Measurements from ENCODE around the gene KCNQ1OT1.

The KCNQ1OT1 gene

GRCh38 chr11:2725368-2726300 lies 25.8 kb upstream of the KCNQ1OT1 start:
- Histone ChIP-seq H3K9ac (ENCODE audit: low read depth, low read length) (no peak overlapping the region), H3K4me3 (ENCODE audit: low read length) (no peak overlapping the region), H3K27ac (ENCODE audit: low read length) (no peak overlapping the region), H3K4me1 (ENCODE audit: insufficient read depth, low read length) (peaks cover 11% of the 10 kb centered on the region), H3K36me3 (ENCODE audit: insufficient read depth, low read depth, low read length) (no peaks in the 10 kb centered on the region), H3K27me3 (ENCODE audit: insufficient read depth, low read length) (peaks cover 98% of the 10 kb centered on the region), H3K9me3 (ENCODE audit: insufficient read depth, low read depth, low read length) (no peaks in the 10 kb centered on the region)

GRCh38 chr11:2724653-2725367 lies 25.0 kb upstream of the KCNQ1OT1 start:
- H3K36me3 ChIP-seq (ENCODE audit: insufficient read depth, low read depth, low read length): no peaks in the 10 kb centered on the region
- no peak overlapping the region for H3K4me3 ChIP-seq (ENCODE audit: low read length)
- peaks cover 99% of the 10 kb centered on the region for H3K27me3 ChIP-seq (ENCODE audit: insufficient read depth, low read length)
- no peak overlapping the region for H3K9ac ChIP-seq (ENCODE audit: low read depth, low read length)
- H3K9me3 ChIP-seq (ENCODE audit: insufficient read depth, low read depth, low read length): no peaks in the 10 kb centered on the region
- no peak overlapping the region for H3K27ac ChIP-seq (ENCODE audit: low read length)
- peaks cover 13% of the 10 kb centered on the region for H3K4me1 ChIP-seq (ENCODE audit: insufficient read depth, low read length)

- no peaks in the 10 kb centered on the region for H3K9me3 ChIP-seq (ENCODE audit: insufficient read depth, low read depth, low read length)
- H3K4me3 ChIP-seq (ENCODE audit: low read length): no peak overlapping the region
- H3K27ac ChIP-seq (ENCODE audit: low read length): no peak overlapping the region
- peaks cover 99% of the 10 kb centered on the region for H3K27me3 ChIP-seq (ENCODE audit: insufficient read depth, low read length)
- peaks cover 18% of the 10 kb centered on the region for H3K4me1 ChIP-seq (ENCODE audit: insufficient read depth, low read length)
- H3K36me3 ChIP-seq (ENCODE audit: insufficient read depth, low read depth, low read length): no peaks in the 10 kb centered on the region
- no peak overlapping the region for H3K9ac ChIP-seq (ENCODE audit: low read depth, low read length)
Measured at GRCh38 chr11:2724104-2724503, 24.3 kb upstream of the KCNQ1OT1 start.

GRCh38 chr11:2722955-2723354 lies 23.2 kb upstream of the KCNQ1OT1 start:
- Histone ChIP-seq H3K27me3 (ENCODE audit: insufficient read depth, low read length) (peaks cover 99% of the 10 kb centered on the region), H3K4me3 (ENCODE audit: low read length) (no peak overlapping the region), H3K27ac (ENCODE audit: low read length) (no peak overlapping the region), H3K9me3 (ENCODE audit: insufficient read depth, low read depth, low read length) (no peaks in the 10 kb centered on the region), H3K4me1 (ENCODE audit: insufficient read depth, low read length) (peaks cover 28% of the 10 kb centered on the region), H3K36me3 (ENCODE audit: insufficient read depth, low read depth, low read length) (no peaks in the 10 kb centered on the region), H3K9ac (ENCODE audit: low read depth, low read length) (no peak overlapping the region)

GRCh38 chr11:2721210-2721916 lies 21.6 kb upstream of the KCNQ1OT1 start:
- no peak overlapping the region for H3K9ac ChIP-seq (ENCODE audit: low read depth, low read length)
- H3K36me3 ChIP-seq (ENCODE audit: insufficient read depth, low read depth, low read length): no peaks in the 10 kb centered on the region
- peaks cover 99% of the 10 kb centered on the region for H3K27me3 ChIP-seq (ENCODE audit: insufficient read depth, low read length)
- no peaks in the 10 kb centered on the region for H3K9me3 ChIP-seq (ENCODE audit: insufficient read depth, low read depth, low read length)
- peak overlapping the region; percentile 32; the same call in 1 of the 2 replicates for H3K4me3 ChIP-seq (ENCODE audit: low read length)
- no peak overlapping the region for H3K27ac ChIP-seq (ENCODE audit: low read length)
- H3K4me1 ChIP-seq (ENCODE audit: insufficient read depth, low read length): peaks cover 30% of the 10 kb centered on the region

DNA sequence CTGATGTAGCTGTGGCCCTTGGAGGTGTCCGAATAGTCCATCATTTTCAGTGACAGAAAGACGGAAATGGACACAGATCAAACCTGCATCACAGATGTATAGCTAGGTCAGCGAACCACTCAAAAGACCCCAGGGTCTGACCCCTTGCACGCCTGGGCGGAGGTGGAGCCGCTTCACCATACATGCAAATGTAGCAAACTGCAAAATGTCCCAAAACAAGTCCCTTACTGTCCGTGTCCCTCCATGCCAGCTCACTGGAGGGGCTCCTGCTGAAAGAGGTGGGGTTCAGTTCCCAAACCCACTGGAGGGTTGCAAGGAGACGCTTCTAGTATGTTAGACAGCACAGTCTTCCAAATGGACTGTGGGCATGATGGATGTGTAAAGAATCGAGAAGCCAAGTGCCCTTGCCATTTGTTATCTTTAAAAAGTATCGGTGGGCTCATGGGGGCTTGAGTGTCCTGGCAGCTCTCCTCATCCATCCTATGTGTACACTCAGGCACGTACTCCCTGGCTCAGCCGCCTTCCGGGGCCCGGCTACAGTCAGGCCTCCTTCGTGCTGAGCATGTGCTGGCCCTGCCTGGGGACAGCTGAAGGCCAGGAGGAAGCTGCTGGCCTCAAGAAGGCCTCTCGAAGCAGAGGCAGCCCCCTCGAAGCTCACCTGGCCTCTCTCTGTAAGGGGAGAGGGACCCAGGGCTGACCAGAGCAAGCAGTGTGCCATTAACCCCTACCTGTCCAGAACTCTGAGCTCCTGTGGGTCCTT lies 20.2 kb upstream of the KCNQ1OT1 start:
- Histone ChIP-seq H3K27me3 (ENCODE audit: insufficient read depth, low read length) (peaks cover 100% of the 10 kb centered on the region), H3K27ac (ENCODE audit: low read length) (no peak overlapping the region), H3K4me1 (ENCODE audit: insufficient read depth, low read length) (peaks cover 30% of the 10 kb centered on the region), H3K9me3 (ENCODE audit: insufficient read depth, low read depth, low read length) (no peaks in the 10 kb centered on the region), H3K9ac (ENCODE audit: low read depth, low read length) (no peak overlapping the region), H3K4me3 (ENCODE audit: low read length) (no peak overlapping the region), H3K36me3 (ENCODE audit: insufficient read depth, low read depth, low read length) (no peaks in the 10 kb centered on the region)

DNA sequence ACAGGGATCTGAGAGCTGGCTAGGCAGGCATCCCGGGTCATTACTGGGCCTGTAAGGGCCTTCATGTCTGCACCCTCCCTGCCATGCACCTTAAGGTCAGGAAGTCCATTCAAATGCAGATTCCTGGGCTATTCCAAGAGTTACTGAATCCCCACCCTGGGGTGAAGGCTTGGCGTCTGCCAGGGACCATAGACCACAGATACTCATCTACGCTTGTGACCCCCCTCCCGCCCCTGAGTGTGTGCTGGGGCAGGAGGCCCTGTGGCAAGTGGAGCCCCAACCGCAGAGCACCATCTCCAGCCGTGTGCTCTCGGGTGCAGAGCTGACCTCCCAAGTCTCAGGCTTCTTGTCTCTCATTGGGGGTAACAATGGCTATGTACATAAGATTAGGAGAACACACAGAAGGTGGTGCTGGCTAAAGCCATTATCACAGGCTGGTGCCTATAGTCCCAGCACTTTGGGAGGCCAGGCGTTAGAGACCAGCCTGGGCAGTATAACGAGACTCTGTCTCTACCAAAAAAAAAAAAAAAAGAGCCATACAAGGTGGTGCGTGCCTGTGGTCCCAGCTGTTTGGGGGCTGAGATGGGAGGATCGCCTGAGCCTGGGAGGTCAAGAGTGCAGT lies 19.1 kb upstream of the KCNQ1OT1 start:
- peaks cover 30% of the 10 kb centered on the region for H3K4me1 ChIP-seq (ENCODE audit: insufficient read depth, low read length)
- H3K4me3 ChIP-seq (ENCODE audit: low read length): no peak overlapping the region
- H3K27ac ChIP-seq (ENCODE audit: low read length): no peak overlapping the region
- no peaks in the 10 kb centered on the region for H3K36me3 ChIP-seq (ENCODE audit: insufficient read depth, low read depth, low read length)
- H3K9ac ChIP-seq (ENCODE audit: low read depth, low read length): no peak overlapping the region
- peaks cover 100% of the 10 kb centered on the region for H3K27me3 ChIP-seq (ENCODE audit: insufficient read depth, low read length)
- no peaks in the 10 kb centered on the region for H3K9me3 ChIP-seq (ENCODE audit: insufficient read depth, low read depth, low read length)

GRCh38 chr11:2717561-2718325 lies 17.9 kb upstream of the KCNQ1OT1 start:
- peaks cover 30% of the 10 kb centered on the region for H3K4me1 ChIP-seq (ENCODE audit: insufficient read depth, low read length)
- H3K27ac ChIP-seq (ENCODE audit: low read length): no peak overlapping the region
- no peak overlapping the region for H3K4me3 ChIP-seq (ENCODE audit: low read length)
- no peaks in the 10 kb centered on the region for H3K9me3 ChIP-seq (ENCODE audit: insufficient read depth, low read depth, low read length)
- peaks cover 100% of the 10 kb centered on the region for H3K27me3 ChIP-seq (ENCODE audit: insufficient read depth, low read length)
- H3K36me3 ChIP-seq (ENCODE audit: insufficient read depth, low read depth, low read length): no peaks in the 10 kb centered on the region
- H3K9ac ChIP-seq (ENCODE audit: low read depth, low read length): no peak overlapping the region

GRCh38 chr11:2716376-2717095 lies 16.7 kb upstream of the KCNQ1OT1 start:
- no peak overlapping the region for H3K27ac ChIP-seq (ENCODE audit: low read length)
- H3K4me1 ChIP-seq (ENCODE audit: insufficient read depth, low read length): peaks cover 28% of the 10 kb centered on the region
- H3K36me3 ChIP-seq (ENCODE audit: insufficient read depth, low read depth, low read length): no peaks in the 10 kb centered on the region
- H3K4me3 ChIP-seq (ENCODE audit: low read length): no peak overlapping the region
- no peaks in the 10 kb centered on the region for H3K9me3 ChIP-seq (ENCODE audit: insufficient read depth, low read depth, low read length)
- no peak overlapping the region for H3K9ac ChIP-seq (ENCODE audit: low read depth, low read length)
- peaks cover 100% of the 10 kb centered on the region for H3K27me3 ChIP-seq (ENCODE audit: insufficient read depth, low read length)
